Measurements from ENCODE around the gene FAM20A. TPM values are rescaled to one million over a fixed set of nuclear protein-coding genes. Genes with fewer than 3 reads are reported as not detected.

FAM20A gene
- total RNA-seq, 1 experiment from 2014 or later: 0.34 TPM

DNA sequence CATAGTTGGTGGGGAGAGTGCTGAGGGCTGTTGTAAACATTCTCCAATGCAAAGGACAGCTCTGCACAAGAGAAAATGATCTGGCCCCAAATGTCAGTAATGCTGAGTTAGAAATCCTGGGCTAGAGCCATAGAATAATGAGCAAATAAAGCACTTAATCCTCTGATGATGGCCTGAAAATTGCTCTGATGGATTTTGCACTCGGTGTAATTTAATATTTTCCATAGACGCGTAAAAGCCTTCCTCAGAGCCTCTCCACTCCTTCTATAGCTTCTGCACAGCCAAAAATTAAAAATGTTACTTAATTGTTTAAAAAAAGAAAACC is 23.7 kb downstream of the FAM20A start:
- intact Hi-C loops (cut with micrococcal nuclease; ENCODE audit: unreplicated experiment): no loop called here
- no TSS peak for BruUV-seq (replicated peaks)
- Histone ChIP-seq H3K4me3 (ENCODE audit: low read depth, low read length) (no peak overlapping the region), H3K36me3 (ENCODE audit: control insufficient read depth, insufficient read depth, low read length) (no peaks in the 10 kb centered on the region), H3K4me1 (no peaks in the 10 kb centered on the region), H3K9me3 (no peaks in the 10 kb centered on the region), H3K27me3 (replicated peaks; ENCODE audit: control insufficient read depth, insufficient read depth, low read length) (no peaks in the 10 kb centered on the region)
- H3K27ac Mint-ChIP-seq (ENCODE audit: unreplicated experiment): no peak overlapping the region
- H3K4me1 Mint-ChIP-seq (ENCODE audit: low read depth, unreplicated experiment): no peaks in the 10 kb centered on the region
- TF ChIP-seq, protein P1, sequence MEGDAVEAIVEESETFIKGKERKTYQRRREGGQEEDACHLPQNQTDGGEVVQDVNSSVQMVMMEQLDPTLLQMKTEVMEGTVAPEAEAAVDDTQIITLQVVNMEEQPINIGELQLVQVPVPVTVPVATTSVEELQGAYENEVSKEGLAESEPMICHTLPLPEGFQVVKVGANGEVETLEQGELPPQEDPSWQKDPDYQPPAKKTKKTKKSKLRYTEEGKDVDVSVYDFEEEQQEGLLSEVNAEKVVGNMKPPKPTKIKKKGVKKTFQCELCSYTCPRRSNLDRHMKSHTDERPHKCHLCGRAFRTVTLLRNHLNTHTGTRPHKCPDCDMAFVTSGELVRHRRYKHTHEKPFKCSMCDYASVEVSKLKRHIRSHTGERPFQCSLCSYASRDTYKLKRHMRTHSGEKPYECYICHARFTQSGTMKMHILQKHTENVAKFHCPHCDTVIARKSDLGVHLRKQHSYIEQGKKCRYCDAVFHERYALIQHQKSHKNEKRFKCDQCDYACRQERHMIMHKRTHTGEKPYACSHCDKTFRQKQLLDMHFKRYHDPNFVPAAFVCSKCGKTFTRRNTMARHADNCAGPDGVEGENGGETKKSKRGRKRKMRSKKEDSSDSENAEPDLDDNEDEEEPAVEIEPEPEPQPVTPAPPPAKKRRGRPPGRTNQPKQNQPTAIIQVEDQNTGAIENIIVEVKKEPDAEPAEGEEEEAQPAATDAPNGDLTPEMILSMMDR (IDR thresholded peaks at IDR 0.05; ENCODE audit: insufficient read depth in 1 of 2, low read depth in 1 of 2, low read length in 1 of 2, severe bottlenecking in 1 of 2, unreplicated experiment in 1 of 2): no peak
- no peak for DNase-seq
- ChIA-PET CTCF (no interaction called here), POLR2A (no interaction called here)
- H3K27me3 Mint-ChIP-seq (ENCODE audit: insufficient read depth, unreplicated experiment): no peaks in the 10 kb centered on the region
- H3K4me3 Mint-ChIP-seq (ENCODE audit: unreplicated experiment): no peak overlapping the region
- no peaks in the 10 kb centered on the region for H3K36me3 Mint-ChIP-seq (ENCODE audit: insufficient read depth, unreplicated experiment)
- H3K9me3 Mint-ChIP-seq (ENCODE audit: unreplicated experiment): no peaks in the 10 kb centered on the region

DNA sequence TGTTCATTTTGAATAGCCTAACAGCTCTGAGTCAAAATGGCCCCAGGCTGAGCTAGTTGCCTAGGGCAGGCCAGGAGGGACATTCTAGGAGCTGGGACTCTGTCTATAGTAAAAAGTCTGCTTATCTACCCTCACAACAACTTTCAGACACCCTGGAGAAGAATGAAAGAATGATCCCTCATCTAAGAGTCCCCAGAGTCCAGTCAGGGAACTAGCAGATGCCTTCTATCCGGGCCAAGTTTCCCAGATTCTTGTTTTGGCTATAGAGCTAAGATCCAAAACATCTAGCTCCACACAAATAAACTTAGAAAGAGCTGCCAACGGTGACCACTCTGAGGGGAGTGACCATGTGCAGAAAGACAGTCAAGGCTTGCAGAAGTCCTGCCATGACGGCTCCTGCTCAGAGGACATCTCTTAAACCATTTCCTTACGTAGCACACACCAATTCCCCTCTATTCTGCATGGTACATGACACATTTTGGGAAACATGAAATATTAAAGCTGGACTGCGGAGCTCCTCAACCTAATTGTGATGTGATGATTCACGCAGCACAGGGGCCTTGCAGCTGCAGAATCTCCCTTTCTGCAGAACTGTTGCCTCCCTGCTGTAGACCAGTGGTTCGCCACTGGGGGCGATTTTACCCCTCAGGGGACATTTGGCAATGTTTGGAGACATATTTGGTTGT is 24.2 kb downstream of the FAM20A start:
- ChIA-PET POLR2A (interaction anchor here (0.6 kb wide), 1 partner anchor 375 kb away, joined by 3 read pairs; no protein-coding TSS in a partner anchor), CTCF (no interaction called here)
- H3K4me1 ChIP-seq: no peaks in the 10 kb centered on the region
- no peaks in the 10 kb centered on the region for H3K27me3 Mint-ChIP-seq (ENCODE audit: insufficient read depth, unreplicated experiment)
- BruUV-seq (replicated peaks): no TSS peak
- H3K9me3 Mint-ChIP-seq (ENCODE audit: unreplicated experiment): no peaks in the 10 kb centered on the region
- H3K27me3 ChIP-seq (replicated peaks; ENCODE audit: control insufficient read depth, insufficient read depth, low read length): no peaks in the 10 kb centered on the region
- H3K4me3 Mint-ChIP-seq (ENCODE audit: unreplicated experiment): no peak overlapping the region
- no peak overlapping the region for H3K4me3 ChIP-seq (ENCODE audit: low read depth, low read length)
- no peaks in the 10 kb centered on the region for H3K36me3 Mint-ChIP-seq (ENCODE audit: insufficient read depth, unreplicated experiment)
- H3K36me3 ChIP-seq (ENCODE audit: control insufficient read depth, insufficient read depth, low read length): no peaks in the 10 kb centered on the region
- no peak overlapping the region for H3K27ac Mint-ChIP-seq (ENCODE audit: unreplicated experiment)
- intact Hi-C loops (cut with micrococcal nuclease; ENCODE audit: unreplicated experiment): no loop called here
- TF ChIP-seq, protein P1 (IDR thresholded peaks at IDR 0.05; ENCODE audit: insufficient read depth in 1 of 2, low read depth in 1 of 2, low read length in 1 of 2, severe bottlenecking in 1 of 2, unreplicated experiment in 1 of 2): no peak
- H3K4me1 Mint-ChIP-seq (ENCODE audit: low read depth, unreplicated experiment): no peaks in the 10 kb centered on the region
- no peaks in the 10 kb centered on the region for H3K9me3 ChIP-seq
- DNase-seq: no peak

DNA sequence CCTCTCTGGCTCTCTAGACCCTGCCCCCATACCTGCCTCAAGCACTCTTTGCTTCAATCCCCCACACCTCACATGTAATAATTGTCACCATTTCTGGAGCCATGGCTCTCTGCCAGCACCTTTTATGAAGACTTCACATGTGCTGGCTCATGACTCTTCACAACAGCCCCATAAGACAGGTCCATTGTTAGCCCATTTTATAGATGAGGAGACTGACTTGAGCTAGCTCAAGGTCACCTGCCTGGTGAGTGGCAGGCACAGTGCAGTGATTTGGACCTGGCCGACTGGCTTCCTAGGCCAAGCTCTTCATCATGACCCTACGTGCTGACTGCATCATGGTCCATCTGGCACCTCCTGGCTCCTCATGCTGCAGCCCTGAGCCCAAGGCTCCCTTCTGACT is 25.0 kb downstream of the FAM20A start:
- Histone ChIP-seq H3K4me3 (ENCODE audit: low read depth, low read length) (no peak overlapping the region), H3K36me3 (ENCODE audit: control insufficient read depth, insufficient read depth, low read length) (no peaks in the 10 kb centered on the region), H3K9me3 (no peaks in the 10 kb centered on the region), H3K4me1 (no peaks in the 10 kb centered on the region), H3K27me3 (replicated peaks; ENCODE audit: control insufficient read depth, insufficient read depth, low read length) (no peaks in the 10 kb centered on the region)
- DNase-seq: no peak
- no TSS peak for BruUV-seq (replicated peaks)
- POLR2A ChIA-PET: interaction anchor here (0.6 kb wide), 1 partner anchor 376 kb away, joined by 3 read pairs; no protein-coding TSS in a partner anchor
- H3K36me3 Mint-ChIP-seq (ENCODE audit: insufficient read depth, unreplicated experiment): no peaks in the 10 kb centered on the region
- CTCF ChIA-PET: interaction anchor here (0.6 kb wide), 1 partner anchor 37 kb away, joined by 3 read pairs; no protein-coding TSS in a partner anchor
- no peaks in the 10 kb centered on the region for H3K4me1 Mint-ChIP-seq (ENCODE audit: low read depth, unreplicated experiment)
- no peaks in the 10 kb centered on the region for H3K9me3 Mint-ChIP-seq (ENCODE audit: unreplicated experiment)
- no peaks in the 10 kb centered on the region for H3K27me3 Mint-ChIP-seq (ENCODE audit: insufficient read depth, unreplicated experiment)
- TF ChIP-seq, protein P1 (IDR thresholded peaks at IDR 0.05; ENCODE audit: insufficient read depth in 1 of 2, low read depth in 1 of 2, low read length in 1 of 2, severe bottlenecking in 1 of 2, unreplicated experiment in 1 of 2): no peak
- intact Hi-C loops (cut with micrococcal nuclease; ENCODE audit: unreplicated experiment): no loop called here
- H3K27ac Mint-ChIP-seq (ENCODE audit: unreplicated experiment): no peak overlapping the region
- H3K4me3 Mint-ChIP-seq (ENCODE audit: unreplicated experiment): no peak overlapping the region

Data from Caco-2 (cell line).